Ishikawa (cell line): ENCODE results near the gene RMDN2.

Source experiments
- CEBPB ChIP-seq: IDR thresholded peaks from 2 replicates; pipeline ENCODE4 v1.6.1; 2012
- EP300 ChIP-seq: IDR thresholded peaks from 2 replicates; pipeline ENCODE4 v1.6.1; 2012; ENCODE audit warnings: borderline replicate concordance
- TAF1 ChIP-seq: IDR thresholded peaks from 2 replicates; pipeline ENCODE4 v1.6.1; 2012; ENCODE audit warnings: low read depth, mild to moderate bottlenecking

DNA sequence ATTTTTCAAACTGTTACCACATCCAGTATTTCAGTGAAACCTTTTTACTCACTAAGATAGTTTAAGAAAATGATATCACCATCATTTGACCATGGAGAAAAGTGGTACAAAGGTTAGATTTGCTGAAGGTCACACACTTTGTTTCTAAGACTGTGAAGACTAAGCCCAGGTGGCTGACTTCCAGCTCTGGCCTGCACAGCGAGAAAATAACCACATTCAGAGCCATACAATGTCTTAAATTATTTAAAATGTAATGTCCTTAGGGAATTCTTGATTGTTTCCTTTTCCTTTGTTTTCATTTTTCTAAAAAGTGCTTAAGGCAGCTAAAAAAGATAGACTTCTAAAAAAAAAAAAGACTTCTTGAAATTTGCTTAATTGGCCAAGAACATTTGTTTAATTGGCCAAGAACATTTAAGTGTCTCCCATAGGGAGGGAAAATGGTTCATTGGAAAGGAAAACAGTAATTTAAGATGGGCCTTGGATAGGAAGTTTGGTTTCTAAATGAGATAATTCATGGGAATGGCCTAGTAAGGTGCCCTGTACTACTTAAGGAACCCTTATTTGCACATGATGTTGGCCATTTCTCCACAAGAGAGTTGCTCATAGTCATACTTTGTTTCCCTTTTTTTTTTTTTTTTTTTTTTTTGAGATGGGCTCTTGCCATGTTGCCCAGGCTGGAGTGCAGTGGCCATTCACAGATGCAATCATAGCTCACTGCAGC, 105.7 kb downstream of the RMDN2 start:
- TF ChIP-seq EP300 (no peak), CEBPB (no peak), TAF1 (no peak)
